Measurements from ENCODE around the gene RAET1L. TPM values are rescaled to one million over a fixed set of nuclear protein-coding genes. Genes with fewer than 3 reads are reported as not detected.
"Not testable (repeated sequence)": the region's sequence is repeated elsewhere in the genome, so short reads cannot be mapped to it uniquely, and the experiment has no call there.

RAET1L gene
- total and polyA plus RNA-seq, 10 of the 15 experiments (the other 5 are each of a cell fraction or from before 2014, with no cell fraction given), result not detected

GRCh38 chr6:150024646-150025155 is 631 bp downstream of the RAET1L start (continued):
- no peak for TF ChIP-seq ZBTB4 (CRISPR knock-in tag; IDR thresholded peaks at IDR 0.05)

- whole genome bisulfite sequencing (ENCODE audit: insufficient coverage, insufficient replicate concordance, low lambda C conversion rate, missing lambda C conversion rate), result 8% methylated on average over 2 of the region's 2 CpGs
- RAD21 ChIA-PET (ENCODE audit: unreplicated experiment); DNase-seq (ENCODE audit: low read depth, low spot score); H3K4me3 ChIP-seq; H3K9ac ChIP-seq (ENCODE audit: control insufficient read depth, insufficient read depth, low read length); CTCF ChIA-PET; H3K36me3 ChIP-seq (ENCODE audit: control insufficient read depth in 2 of 2, insufficient read depth in 2 of 2, low read length in 1 of 2); H4K20me1 ChIP-seq (ENCODE audit: control insufficient read depth, insufficient read depth); H3K27ac ChIP-seq (ENCODE audit: control insufficient read depth, insufficient read depth); POLR2A ChIA-PET; ATAC-seq; H3K9me3 ChIP-seq (replicated peaks; ENCODE audit: control insufficient read depth, insufficient read depth, low read length); H3K79me2 ChIP-seq (ENCODE audit: control insufficient read depth, insufficient read depth, low read length); H2AFZ ChIP-seq (ENCODE audit: control insufficient read depth, low read depth, low read length); H3K4me2 ChIP-seq (ENCODE audit: control insufficient read depth, insufficient read depth); H3K4me1 ChIP-seq (ENCODE audit: control insufficient read depth, insufficient read depth, low read length); SMC1A ChIA-PET (ENCODE audit: uncharacterized antibody, unreplicated experiment); in situ Hi-C loops (cut with MboI); intact Hi-C loops (cut with micrococcal nuclease; ENCODE audit: unreplicated experiment); FAIRE-seq; BruUV-seq (replicated peaks): not testable (repeated sequence)
- peaks cover 0 to 10% of the 10 kb centered on the region in 2 experiments; a peak in 3 of 4 replicates for H3K27me3 ChIP-seq (replicated peaks in 1 of 2; ENCODE audit: control insufficient read depth in 2 of 2, insufficient read depth in 2 of 2, low read length in 1 of 2)
These were observed 1.3 kb downstream of the RAET1L start for GRCh38 chr6:150024021-150024420.

- H3K36me3 ChIP-seq (ENCODE audit: control insufficient read depth in 2 of 2, insufficient read depth in 2 of 2, low read length in 1 of 2); in situ Hi-C loops (cut with MboI); BruUV-seq (replicated peaks); intact Hi-C loops (cut with micrococcal nuclease; ENCODE audit: unreplicated experiment); H3K27ac ChIP-seq (ENCODE audit: control insufficient read depth, insufficient read depth); CTCF ChIA-PET; RAD21 ChIA-PET (ENCODE audit: unreplicated experiment); H3K4me2 ChIP-seq (ENCODE audit: control insufficient read depth, insufficient read depth); H3K27me3 ChIP-seq (replicated peaks in 1 of 2; ENCODE audit: control insufficient read depth in 2 of 2, insufficient read depth in 2 of 2, low read length in 1 of 2); H4K20me1 ChIP-seq (ENCODE audit: control insufficient read depth, insufficient read depth); DNase-seq (ENCODE audit: low read depth, low spot score); H3K4me3 ChIP-seq; H3K79me2 ChIP-seq (ENCODE audit: control insufficient read depth, insufficient read depth, low read length); H2AFZ ChIP-seq (ENCODE audit: control insufficient read depth, low read depth, low read length); SMC1A ChIA-PET (ENCODE audit: uncharacterized antibody, unreplicated experiment); H3K4me1 ChIP-seq (ENCODE audit: control insufficient read depth, insufficient read depth, low read length); FAIRE-seq; POLR2A ChIA-PET; H3K9ac ChIP-seq (ENCODE audit: control insufficient read depth, insufficient read depth, low read length); ATAC-seq; H3K9me3 ChIP-seq (replicated peaks; ENCODE audit: control insufficient read depth, insufficient read depth, low read length): not testable (repeated sequence)
- 55% methylated on average over 2 of the region's 6 CpGs for WGBS (ENCODE audit: insufficient coverage, insufficient replicate concordance, low lambda C conversion rate, missing lambda C conversion rate)
These were observed 3.5 kb downstream of the RAET1L start for GRCh38 chr6:150021870-150022269.
